WI38 (cell line): Measurements from ENCODE around the gene RASAL2.
A peak's percentile ranks its signal among the peaks of the same experiment; 100 is the strongest.

ENCODE experiments used
- H3K4me3 ChIP-seq: 2 replicates; pipeline ENCODE4 v1.5.1; 2011; ENCODE audit warnings: low read depth, mild to moderate bottlenecking, control low read depth, low read length
- CTCF ChIP-seq: IDR thresholded peaks from 2 replicates; pipeline ENCODE4 v1.5.1; 2012; ENCODE audit warnings: low read depth, mild to moderate bottlenecking, control low read depth, low read length

The RASAL2 gene

GRCh38 chr1:178093951-178094738 lies at the start of gene RASAL2:
Gene RASAL2 (plus strand): TSS chr1:178094104. CDS start chr1:178094493, 389 bp downstream.
- TF ChIP-seq CTCF, result no peak
- peak within 1 kb of the TSS; percentile 95 for H3K4me3 ChIP-seq

DNA sequence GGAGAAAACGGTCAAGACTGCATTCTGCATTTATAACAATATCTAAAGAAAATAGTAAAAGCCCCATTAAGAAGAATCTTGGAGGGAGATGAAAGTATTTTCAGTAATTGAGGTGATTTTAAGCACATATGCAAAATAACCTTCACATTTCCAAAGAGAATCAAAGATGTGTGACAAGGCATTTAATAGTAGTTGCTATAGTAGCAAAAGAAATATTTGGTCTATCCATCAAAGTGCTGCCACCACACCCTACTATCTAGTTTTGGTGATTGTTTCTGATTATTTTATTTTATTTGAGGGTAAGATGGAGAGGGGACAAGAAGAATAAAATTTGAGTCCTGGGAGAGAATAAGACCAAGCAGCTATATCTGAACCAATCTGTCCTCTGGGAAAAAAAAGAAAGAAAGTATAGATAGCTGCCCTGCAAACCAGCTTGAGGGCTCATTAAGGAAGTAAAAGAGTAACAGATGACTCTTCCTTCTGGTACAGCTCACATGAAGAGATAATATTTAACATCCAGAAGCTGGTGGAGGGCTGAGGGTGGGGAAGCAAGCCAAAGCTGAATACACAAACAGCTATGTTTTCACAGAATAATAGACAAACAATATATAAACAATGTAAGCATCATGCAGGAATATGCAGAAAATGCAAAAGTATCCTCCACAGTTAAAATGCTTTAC lies 47.2 kb upstream of the RASAL2 start:
- H3K4me3 ChIP-seq, result no peak overlapping the region
- no peak for TF ChIP-seq CTCF

- TF ChIP-seq CTCF, result no peak
- no peak overlapping the region for H3K4me3 ChIP-seq
These were observed 46.4 kb upstream of the RASAL2 start for GRCh38 chr1:178047403-178048093.

- no peak for TF ChIP-seq CTCF
These were observed 45.5 kb upstream of the RASAL2 start for GRCh38 chr1:178048426-178048825.

GRCh38 chr1:178048883-178049282 lies 45.0 kb upstream of the RASAL2 start:
- TF ChIP-seq CTCF, result no peak

More at GRCh38 chr1:178048426-178048825, 45.5 kb upstream of the RASAL2 start:
- no peak overlapping the region for H3K4me3 ChIP-seq

GRCh38 chr1:178050084-178050483 lies 43.8 kb upstream of the RASAL2 start:
- H3K4me3 ChIP-seq, result no peak overlapping the region
- no peak for TF ChIP-seq CTCF

More at GRCh38 chr1:178048883-178049282, 45.0 kb upstream of the RASAL2 start:
- no peak overlapping the region for H3K4me3 ChIP-seq
